Activated CD8-positive, alpha-beta T cell treated with anti-CD3 and anti-CD28 coated beads for 36 hours (primary cell): ENCODE data around the gene ANKS3. TPM values are rescaled to one million over a fixed set of nuclear protein-coding genes. Genes with fewer than 3 reads are reported as not detected.

Experiments
- ATAC-seq: fragments of 200-7000 bp; cut with Tn5 transposase; one replicate; pipeline ENCODE4 v1.10.0; 2021; ENCODE audit warnings: mild to moderate bottlenecking, moderate library complexity
- CTCF ChIA-PET: fragments of 350-600 bp; sonication (Branson Sonifier 250); formaldehyde crosslinking; loops from one replicate; lab custom pipeline; 2021; ENCODE audit warnings: antibody characterized with exemption; lab: Charles Lee
- POLR2A ChIA-PET: fragments of 350-600 bp; sonication (Branson Sonifier 250); formaldehyde crosslinking; loops from one replicate; lab custom pipeline; 2021; ENCODE audit warnings: antibody characterized with exemption; lab: Charles Lee
- DNase-seq: peaks from one replicate; pipeline ENCODE4 v3.0.0-alpha.2; 2020
- H3K27ac Mint-ChIP-seq: one replicate; pipeline ENCODE4 v1.8.0; 2021; ENCODE audit warnings: mild to moderate bottlenecking, mixed read lengths
- H3K27me3 Mint-ChIP-seq: one replicate; pipeline ENCODE4 v1.8.0; 2021; ENCODE audit warnings: mixed read lengths
- H3K36me3 Mint-ChIP-seq: one replicate; pipeline ENCODE4 v1.8.0; 2021; ENCODE audit warnings: low read depth, mixed read lengths
- H3K4me1 Mint-ChIP-seq: one replicate; pipeline ENCODE4 v1.8.0; 2021; ENCODE audit warnings: low read depth, mixed read lengths
- H3K4me3 Mint-ChIP-seq: one replicate; pipeline ENCODE4 v1.8.0; 2021; ENCODE audit warnings: mild to moderate bottlenecking, moderate library complexity, mixed read lengths
- H3K9me3 Mint-ChIP-seq: one replicate; pipeline ENCODE4 v1.8.0; 2021; ENCODE audit warnings: mixed read lengths
- intact Hi-C: fragments of 100-400 bp; cut with micrococcal nuclease; formaldehyde crosslinking; loops from one replicate; pipeline ENCODE4 v1.10.0; 2022
- total RNA-seq, 2 experiments: library from RNA; stranded (reverse); gene quantifications; one replicate each; pipeline ENCODE4 v1.2.3, GENCODE V29; 2021
- TF ChIP-seq, protein P1 (sequence below): fragments of 200-600 bp; IDR thresholded peaks from one replicate; pipeline ENCODE4 v1.8.0; 2022; ENCODE audit warnings: antibody characterized with exemption, mild to moderate bottlenecking

Gene ANKS3
- total RNA-seq, 2 experiments from 2014 or later: 13.0 to 13.8 TPM

DNA sequence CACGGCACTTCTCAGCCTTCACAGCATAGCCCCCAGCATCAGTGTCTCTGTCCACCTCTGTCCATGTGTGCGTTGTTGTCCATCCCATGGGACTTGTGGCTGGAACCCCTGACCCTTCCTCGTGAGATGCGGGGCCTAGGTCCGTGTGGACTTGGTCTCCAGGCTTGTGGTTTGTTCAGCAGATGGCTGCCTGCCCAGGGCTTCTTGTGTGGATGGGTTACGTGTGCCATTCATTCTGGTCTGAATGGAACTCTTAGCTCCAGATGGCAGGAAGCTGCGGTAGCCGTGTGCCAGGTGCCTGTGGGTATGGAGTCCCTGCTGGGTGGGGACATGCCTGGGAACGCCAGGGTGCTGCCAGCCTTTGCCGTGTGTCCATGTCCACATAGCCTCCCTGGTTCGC is 72.4 kb downstream of the ANKS3 start:
- no peaks in the 10 kb centered on the region for H3K9me3 Mint-ChIP-seq

DNA sequence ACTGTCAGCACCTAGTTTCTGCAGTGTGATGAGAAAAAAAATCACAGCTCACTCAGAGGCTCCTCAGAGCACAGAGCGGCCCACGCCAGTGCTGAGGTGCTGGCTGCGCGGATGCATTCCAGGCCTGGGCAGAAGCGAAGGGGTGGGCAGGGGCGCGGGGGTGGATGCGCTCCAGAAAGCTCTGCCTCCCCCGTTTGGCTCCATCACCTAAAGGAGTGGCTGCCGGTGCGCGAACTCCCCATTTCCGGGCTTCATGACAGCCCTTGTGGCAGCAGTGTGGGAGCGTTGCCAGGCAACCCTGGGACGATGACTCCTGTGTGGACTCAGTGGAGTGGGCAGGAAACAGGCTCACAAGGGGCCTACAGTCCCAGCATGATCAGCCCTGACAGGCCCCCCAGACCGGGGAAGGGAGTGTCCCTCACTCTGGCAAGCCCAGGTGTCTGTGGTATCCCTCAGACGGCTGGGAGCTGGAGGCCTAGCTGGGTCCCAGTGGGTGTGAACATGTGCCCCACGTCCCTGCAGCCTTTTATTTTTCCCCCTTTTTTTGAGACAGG is 73.5 kb downstream of the ANKS3 start:
- Mint-ChIP-seq H3K9me3 (no peaks in the 10 kb centered on the region), H3K36me3 (peaks cover 24% of the 10 kb centered on the region), H3K27ac (peak overlapping the region; percentile 76), H3K27me3 (no peaks in the 10 kb centered on the region), H3K4me1 (peaks cover 62% of the 10 kb centered on the region), H3K4me3 (no peak overlapping the region)
- peak; percentile 77 for ATAC-seq
- intact Hi-C loops: no loop called here
- POLR2A ChIA-PET: interaction anchor here (0.6 to 2.2 kb wide), 8 partner anchors 10 to 121 kb away, joined by 3 to 6 read pairs (median 4); partner anchors contain the start of gene CDIP1
- CTCF ChIA-PET: interaction anchor here (1.0 to 3.7 kb wide), 4 partner anchors 10 to 36 kb away, joined by 3 to 23 read pairs (median 5); partner anchors contain the start of gene MGRN1
- DNase-seq: peak; percentile 97
- TF ChIP-seq, protein P1, sequence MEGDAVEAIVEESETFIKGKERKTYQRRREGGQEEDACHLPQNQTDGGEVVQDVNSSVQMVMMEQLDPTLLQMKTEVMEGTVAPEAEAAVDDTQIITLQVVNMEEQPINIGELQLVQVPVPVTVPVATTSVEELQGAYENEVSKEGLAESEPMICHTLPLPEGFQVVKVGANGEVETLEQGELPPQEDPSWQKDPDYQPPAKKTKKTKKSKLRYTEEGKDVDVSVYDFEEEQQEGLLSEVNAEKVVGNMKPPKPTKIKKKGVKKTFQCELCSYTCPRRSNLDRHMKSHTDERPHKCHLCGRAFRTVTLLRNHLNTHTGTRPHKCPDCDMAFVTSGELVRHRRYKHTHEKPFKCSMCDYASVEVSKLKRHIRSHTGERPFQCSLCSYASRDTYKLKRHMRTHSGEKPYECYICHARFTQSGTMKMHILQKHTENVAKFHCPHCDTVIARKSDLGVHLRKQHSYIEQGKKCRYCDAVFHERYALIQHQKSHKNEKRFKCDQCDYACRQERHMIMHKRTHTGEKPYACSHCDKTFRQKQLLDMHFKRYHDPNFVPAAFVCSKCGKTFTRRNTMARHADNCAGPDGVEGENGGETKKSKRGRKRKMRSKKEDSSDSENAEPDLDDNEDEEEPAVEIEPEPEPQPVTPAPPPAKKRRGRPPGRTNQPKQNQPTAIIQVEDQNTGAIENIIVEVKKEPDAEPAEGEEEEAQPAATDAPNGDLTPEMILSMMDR: no peak

More for the DNA sequence above, 72.4 kb downstream of the ANKS3 start:
- POLR2A ChIA-PET: interaction anchor here (1.5 to 2.2 kb wide), 3 partner anchors 9 to 15 kb away, joined by 5 to 6 read pairs (median 6); no protein-coding TSS in a partner anchor
- TF ChIP-seq, protein P1: no peak
- Mint-ChIP-seq H3K27me3 (no peaks in the 10 kb centered on the region), H3K4me3 (no peak overlapping the region), H3K4me1 (peaks cover 64% of the 10 kb centered on the region), H3K36me3 (peaks cover 22% of the 10 kb centered on the region), H3K27ac (no peak overlapping the region)
- CTCF ChIA-PET: interaction anchor here (0.9 to 3.7 kb wide), 4 partner anchors 11 to 113 kb away, joined by 3 to 23 read pairs (median 5); partner anchors contain the start of gene MGRN1
- DNase-seq (no peak), ATAC-seq (no peak)
- intact Hi-C loops: no loop called here

DNA sequence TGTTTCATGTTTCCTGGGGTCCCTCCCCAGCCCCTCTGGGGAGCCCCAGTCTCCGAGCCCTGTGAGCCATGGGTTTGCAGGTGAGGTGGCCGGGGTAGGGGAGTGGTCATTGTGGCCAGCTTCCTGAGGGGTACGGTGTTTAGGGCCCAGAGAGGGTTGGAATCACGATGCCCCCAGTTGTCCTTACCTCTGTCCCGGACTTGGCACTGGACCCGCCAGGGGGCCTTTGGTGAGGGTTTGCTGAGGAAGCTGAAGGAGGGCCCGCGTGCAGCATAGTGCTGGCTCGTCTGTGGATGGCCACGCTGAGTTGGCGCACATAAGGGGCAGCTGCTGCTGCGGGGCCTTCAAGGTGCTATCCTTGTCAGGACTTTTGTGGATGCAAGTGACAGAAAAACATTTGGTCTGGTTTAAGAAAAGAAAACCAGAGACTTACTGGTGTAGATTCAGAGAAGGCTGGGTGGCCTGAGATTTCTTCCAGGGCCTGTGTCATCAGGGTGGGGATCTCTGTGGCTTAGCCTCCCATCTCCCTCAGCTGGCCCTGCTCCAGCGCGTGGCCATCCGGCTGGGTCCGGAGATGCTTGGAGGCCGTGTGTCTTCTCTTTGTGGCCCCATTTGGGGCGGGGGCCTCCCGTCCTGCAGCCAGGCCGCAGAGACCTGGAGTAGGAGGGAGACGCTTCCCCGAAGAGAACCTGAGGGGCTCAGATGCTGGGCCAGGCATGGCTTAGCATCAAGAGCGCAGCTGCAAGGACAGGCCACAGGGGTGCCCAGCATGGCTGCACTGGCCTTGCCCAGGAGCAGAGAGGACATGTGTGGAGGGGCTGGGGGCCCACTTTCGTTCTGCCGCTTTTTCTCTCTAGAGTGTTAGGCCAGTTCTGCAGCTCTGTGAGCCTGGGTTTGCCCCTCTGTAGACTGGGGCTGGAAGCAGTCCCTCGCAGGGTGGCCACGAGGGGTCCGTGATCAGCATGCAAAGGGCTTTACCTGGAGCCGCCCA is 74.4 kb downstream of the ANKS3 start:
- CTCF ChIA-PET: interaction anchor here (1.0 to 3.7 kb wide), 4 partner anchors 9 to 35 kb away, joined by 3 to 23 read pairs (median 4); partner anchors contain the start of gene MGRN1
- no peak for DNase-seq
- Mint-ChIP-seq H3K4me1 (peaks cover 55% of the 10 kb centered on the region), H3K4me3 (no peak overlapping the region), H3K36me3 (peaks cover 23% of the 10 kb centered on the region), H3K27me3 (no peaks in the 10 kb centered on the region), H3K9me3 (no peaks in the 10 kb centered on the region), H3K27ac (peak overlapping the region; percentile 76)
- POLR2A ChIA-PET: interaction anchor here (1.1 to 2.2 kb wide), 7 partner anchors 10 to 155 kb away, joined by 4 to 6 read pairs (median 5); no protein-coding TSS in a partner anchor
- ATAC-seq: no peak
- intact Hi-C loops: no loop called here
- TF ChIP-seq, protein P1: no peak

DNA sequence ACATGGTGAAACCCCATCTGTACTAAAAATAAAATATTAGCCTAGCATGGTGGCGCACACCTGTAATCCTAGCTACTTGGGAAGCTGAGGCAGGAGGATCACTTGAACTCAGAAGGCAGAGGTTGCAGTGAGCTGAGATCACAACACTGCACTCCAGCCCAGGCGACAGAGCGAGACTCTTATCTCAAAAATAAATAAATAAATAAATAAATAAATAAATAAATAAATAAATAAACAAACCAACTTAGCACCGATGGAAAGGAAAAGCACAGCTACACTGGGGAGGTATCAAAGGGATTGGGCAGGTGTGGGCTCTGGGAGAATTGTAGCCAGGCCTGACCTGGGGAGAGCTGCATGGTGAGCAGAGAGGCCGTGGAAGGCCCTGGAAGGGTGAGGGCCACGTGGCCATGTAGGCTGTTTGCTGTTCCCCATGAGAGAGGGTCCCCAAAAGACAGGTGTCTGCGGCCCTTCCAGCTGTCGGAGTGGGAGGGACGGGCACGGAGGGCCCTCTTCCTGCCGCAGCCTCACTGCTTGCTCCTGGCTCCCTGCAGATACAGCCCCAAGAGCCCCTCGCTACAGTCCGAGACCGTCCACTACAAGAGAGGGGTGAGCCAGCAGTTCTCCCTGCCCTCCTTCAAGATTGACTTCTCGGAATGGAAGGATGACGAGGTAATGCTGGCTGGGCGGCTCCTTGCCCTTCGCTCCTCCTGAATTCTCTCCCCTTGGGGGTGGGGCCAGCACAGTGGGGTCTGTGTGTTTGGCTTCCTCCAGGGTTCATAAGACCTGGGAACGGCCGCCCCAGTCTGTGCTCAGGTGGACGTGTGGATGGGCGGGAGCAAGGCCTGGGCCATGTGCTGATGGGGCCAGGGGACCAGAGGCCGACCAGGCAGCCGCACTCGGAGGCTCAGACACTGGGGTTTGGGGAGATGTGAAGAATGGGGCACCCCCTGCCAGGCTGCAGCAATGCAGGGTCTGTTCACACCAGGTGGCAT is 77.1 kb downstream of the ANKS3 start:
- ATAC-seq (no peak), DNase-seq (no peak)
- Mint-ChIP-seq H3K27me3 (no peaks in the 10 kb centered on the region), H3K4me1 (peaks cover 35% of the 10 kb centered on the region), H3K4me3 (no peak overlapping the region), H3K36me3 (peaks cover 15% of the 10 kb centered on the region), H3K27ac (no peak overlapping the region), H3K9me3 (no peaks in the 10 kb centered on the region)
- TF ChIP-seq, protein P1: no peak
- POLR2A ChIA-PET: no interaction called here
- intact Hi-C loops: no loop called here
- CTCF ChIA-PET: interaction anchor here (0.7 kb wide), 1 partner anchor 237 kb away, joined by 3 read pairs; no protein-coding TSS in a partner anchor
